Liver (tissue), 9 donors: ENCODE results near the gene FAM83C. TPM values are rescaled to one million over a fixed set of nuclear protein-coding genes. Genes with fewer than 3 reads are reported as not detected.

ENCODE experiments used
- DNase-seq: peaks from one replicate; pipeline ENCODE4 v3.0.0-alpha.2; 2017; ENCODE audit warnings: low spot score
- H3K27ac ChIP-seq, 2 donors: one replicate each; pipeline ENCODE4 v1.7.0; 2013; ENCODE audit warnings: inconsistent platforms in 2 of 2, low read length in 2 of 2, control low read depth in 1 of 2, low read depth in 1 of 2, mild to moderate bottlenecking in 1 of 2
- H3K27me3 ChIP-seq, 4 donors: one replicate each; pipeline versions ENCODE4 v1.6.1 to v1.7.0; 2013; ENCODE audit warnings: low read length in 3 of 4, inconsistent platforms in 1 of 4, mild to moderate bottlenecking in 1 of 4, moderate library complexity in 1 of 4; ENCODE audit not compliant: control insufficient read depth in 4 of 4, insufficient read depth in 4 of 4
- H3K36me3 ChIP-seq, 4 donors: one replicate each; pipeline versions ENCODE4 v1.6.1 to v1.7.0; 2013; ENCODE audit warnings: low read length in 3 of 4, mild to moderate bottlenecking in 3 of 4, low read depth in 1 of 4, moderate library complexity in 1 of 4; ENCODE audit not compliant: control insufficient read depth in 4 of 4, insufficient read depth in 3 of 4
- H3K4me1 ChIP-seq, 4 donors: one replicate each; pipeline versions ENCODE4 v1.6.1 to v1.7.0; 2013; ENCODE audit warnings: low read length in 3 of 4, mild to moderate bottlenecking in 3 of 4, moderate library complexity in 1 of 4; ENCODE audit not compliant: control insufficient read depth in 4 of 4, insufficient read depth in 4 of 4
- H3K4me3 ChIP-seq, 3 donors: one replicate each; pipeline versions ENCODE4 v1.6.1 to v1.7.0; 2013; ENCODE audit warnings: low read length in 3 of 3, control low read depth in 1 of 3, low read depth in 1 of 3, mild to moderate bottlenecking in 1 of 3
- H3K9ac ChIP-seq, 2 donors: one replicate each; pipeline ENCODE4 v1.7.0; 2013; ENCODE audit warnings: low read length in 2 of 2, mild to moderate bottlenecking in 2 of 2, moderate library complexity in 2 of 2, control low read depth in 1 of 2, low read depth in 1 of 2
- H3K9me3 ChIP-seq, 4 donors: one replicate each; pipeline versions ENCODE4 v1.6.1 to v1.7.0; 2013; ENCODE audit warnings: low read length in 3 of 4; ENCODE audit not compliant: control insufficient read depth in 4 of 4
- FOXA2 ChIP-seq: IDR thresholded peaks from 2 replicates; pipeline ENCODE4 v1.6.1; 2016; ENCODE audit warnings: antibody characterized with exemption
- HNF4A ChIP-seq, 2 donors: conservative IDR thresholded peaks; 2 replicates each; pipeline ENCODE4 v1.6.1; 2016; ENCODE audit warnings: antibody characterized with exemption in 2 of 2, mild to moderate bottlenecking in 2 of 2
- HNF4G ChIP-seq: IDR thresholded peaks from 2 replicates; pipeline ENCODE4 v1.6.1; 2016; ENCODE audit warnings: antibody characterized with exemption
- JUND ChIP-seq, 2 donors: IDR thresholded peaks; 2 replicates each; pipeline ENCODE4 v1.6.1; 2016; ENCODE audit warnings: antibody characterized with exemption in 2 of 2
- NR2F2 ChIP-seq: IDR thresholded peaks from 2 replicates; pipeline ENCODE4 v1.6.1; 2016; ENCODE audit warnings: antibody characterized with exemption
- RAD21 ChIP-seq, 2 donors: IDR thresholded peaks; 2 replicates each; pipeline ENCODE4 v1.6.1; 2016; ENCODE audit warnings: antibody characterized with exemption in 2 of 2, mild to moderate bottlenecking in 2 of 2
- RXRA ChIP-seq, 2 donors: IDR thresholded peaks; 2 replicates each; pipeline ENCODE4 v1.6.1; 2017 to 2018; ENCODE audit warnings: antibody characterized with exemption in 2 of 2, mild to moderate bottlenecking in 1 of 2
- SP1 ChIP-seq: IDR thresholded peaks from 2 replicates; pipeline ENCODE4 v1.6.1; 2018; ENCODE audit warnings: antibody characterized with exemption, mild to moderate bottlenecking
- TAF1 ChIP-seq: conservative IDR thresholded peaks from 2 replicates; pipeline ENCODE4 v1.6.1; 2016; ENCODE audit warnings: antibody characterized with exemption, mild to moderate bottlenecking
- YY1 ChIP-seq: IDR thresholded peaks from 2 replicates; pipeline ENCODE4 v1.6.1; 2016; ENCODE audit warnings: antibody characterized with exemption, mild to moderate bottlenecking
- WGBS: extraction: QIAGEN DNeasy Blood & Tissue Kit; methylation state at CpG from one replicate; pipeline ENCODE4 v1.1.7; 2013; 5-methylcytosine and 5-hydroxymethylcytosine counted together
- polyA plus RNA-seq, 2 donors: library from polyadenylated mRNA; stranded (reverse) in 1 of 2; unstranded in 1 of 2; fragments of 200-250 nt in 1 of 2; fragments of >200 nt in 1 of 2; fragmentation: Nextera tagmentation in 1 of 2; extraction: Ambion mirVana in 1 of 2; gene quantifications; one replicate each; pipeline versions ENCODE4 v1.2.1 to v1.2.3, GENCODE V29; 2013 to 2015
- total RNA-seq, 2 donors: library from RNA; depleted of rRNA; stranded (reverse); fragments of >200 nt; gene quantifications; one replicate each; pipeline ENCODE4 v1.2.3, GENCODE V29; 2014
- TF ChIP-seq, protein P1 (sequence below): IDR thresholded peaks from 2 replicates; pipeline ENCODE4 v1.6.1; 2016; ENCODE audit warnings: antibody characterized with exemption
- TF ChIP-seq, protein P2 (sequence below): fragments of 150-350 bp; IDR thresholded peaks from 2 replicates; pipeline ENCODE4 v1.5.1; 2017; ENCODE audit warnings: improper control_type of control experiment, low read depth, low read length; ENCODE audit not compliant: missing input control
- TF ChIP-seq, protein P3 (sequence below): IDR thresholded peaks from 2 replicates; pipeline ENCODE4 v1.6.1; 2016; ENCODE audit warnings: antibody characterized with exemption, mild to moderate bottlenecking
- donor health status: healthy.
- donor health status: healthy.
- donor health status: healthy.
- donor health status: healthy.
- donor health status: healthy.

The FAM83C gene
- total and polyA plus RNA-seq, 4 donors = 0.05 TPM; not detected in 3

DNA sequence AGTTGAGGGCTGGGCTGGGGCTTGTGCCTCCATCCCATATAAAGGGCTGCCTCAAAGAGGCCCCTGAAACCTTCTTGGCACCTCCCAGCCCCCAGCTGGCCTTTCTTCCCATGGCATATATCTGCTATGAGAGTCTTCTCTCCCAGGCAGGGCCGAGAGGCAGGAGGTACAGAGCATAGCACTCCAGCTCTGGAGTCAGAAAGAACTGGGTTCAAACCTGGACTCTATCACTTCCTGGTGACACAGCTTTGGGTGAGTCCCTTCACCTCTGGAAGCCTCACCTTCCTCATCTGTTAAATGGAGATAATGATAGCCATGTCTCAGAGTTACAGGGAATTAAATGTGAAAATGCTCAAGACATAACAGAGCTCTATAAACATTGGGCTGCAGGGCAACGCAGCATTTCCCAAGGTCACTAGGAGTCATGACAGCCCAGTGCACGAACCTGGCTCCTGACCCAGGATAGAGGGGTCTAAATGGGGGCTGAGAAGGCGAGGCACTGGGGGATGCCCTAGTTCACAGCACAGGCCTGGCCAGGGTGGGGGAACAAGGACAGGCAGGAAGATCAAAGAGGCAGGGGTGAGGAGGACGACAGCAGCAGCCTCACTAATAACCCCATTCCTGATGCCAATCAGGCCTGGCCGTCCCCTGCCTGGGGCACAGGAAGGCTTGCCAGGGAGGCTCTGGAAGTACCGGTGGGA, 1.9 kb downstream of the FAM83C start:
- Histone ChIP-seq H3K9ac (no peak overlapping the region), H3K9me3 (no peaks in the 10 kb centered on the region), H3K27ac (no peak overlapping the region), H3K36me3 (no peaks in the 10 kb centered on the region), H3K27me3 (no peaks in the 10 kb centered on the region), H3K4me1 (peaks cover 6 to 17% (median 14%) of the 10 kb centered on the region in 4 donors), H3K4me3 (no peak overlapping the region)
- TF ChIP-seq HNF4G = no peak
- TF ChIP-seq HNF4A (conservative IDR thresholded peaks at IDR 0.05) = no peak
- no peak for TF ChIP-seq TAF1
- no peak for TF ChIP-seq YY1
- TF ChIP-seq JUND (IDR thresholded peaks at IDR 0.05) = no peak
- TF ChIP-seq RAD21 (IDR thresholded peaks at IDR 0.05) = no peak
- TF ChIP-seq, protein P1, sequence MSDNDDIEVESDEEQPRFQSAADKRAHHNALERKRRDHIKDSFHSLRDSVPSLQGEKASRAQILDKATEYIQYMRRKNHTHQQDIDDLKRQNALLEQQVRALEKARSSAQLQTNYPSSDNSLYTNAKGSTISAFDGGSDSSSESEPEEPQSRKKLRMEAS = no peak
- TF ChIP-seq FOXA2 = no peak
- TF ChIP-seq, protein P2, sequence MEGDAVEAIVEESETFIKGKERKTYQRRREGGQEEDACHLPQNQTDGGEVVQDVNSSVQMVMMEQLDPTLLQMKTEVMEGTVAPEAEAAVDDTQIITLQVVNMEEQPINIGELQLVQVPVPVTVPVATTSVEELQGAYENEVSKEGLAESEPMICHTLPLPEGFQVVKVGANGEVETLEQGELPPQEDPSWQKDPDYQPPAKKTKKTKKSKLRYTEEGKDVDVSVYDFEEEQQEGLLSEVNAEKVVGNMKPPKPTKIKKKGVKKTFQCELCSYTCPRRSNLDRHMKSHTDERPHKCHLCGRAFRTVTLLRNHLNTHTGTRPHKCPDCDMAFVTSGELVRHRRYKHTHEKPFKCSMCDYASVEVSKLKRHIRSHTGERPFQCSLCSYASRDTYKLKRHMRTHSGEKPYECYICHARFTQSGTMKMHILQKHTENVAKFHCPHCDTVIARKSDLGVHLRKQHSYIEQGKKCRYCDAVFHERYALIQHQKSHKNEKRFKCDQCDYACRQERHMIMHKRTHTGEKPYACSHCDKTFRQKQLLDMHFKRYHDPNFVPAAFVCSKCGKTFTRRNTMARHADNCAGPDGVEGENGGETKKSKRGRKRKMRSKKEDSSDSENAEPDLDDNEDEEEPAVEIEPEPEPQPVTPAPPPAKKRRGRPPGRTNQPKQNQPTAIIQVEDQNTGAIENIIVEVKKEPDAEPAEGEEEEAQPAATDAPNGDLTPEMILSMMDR = no peak
- TF ChIP-seq NR2F2 = no peak
- TF ChIP-seq, protein P3, sequence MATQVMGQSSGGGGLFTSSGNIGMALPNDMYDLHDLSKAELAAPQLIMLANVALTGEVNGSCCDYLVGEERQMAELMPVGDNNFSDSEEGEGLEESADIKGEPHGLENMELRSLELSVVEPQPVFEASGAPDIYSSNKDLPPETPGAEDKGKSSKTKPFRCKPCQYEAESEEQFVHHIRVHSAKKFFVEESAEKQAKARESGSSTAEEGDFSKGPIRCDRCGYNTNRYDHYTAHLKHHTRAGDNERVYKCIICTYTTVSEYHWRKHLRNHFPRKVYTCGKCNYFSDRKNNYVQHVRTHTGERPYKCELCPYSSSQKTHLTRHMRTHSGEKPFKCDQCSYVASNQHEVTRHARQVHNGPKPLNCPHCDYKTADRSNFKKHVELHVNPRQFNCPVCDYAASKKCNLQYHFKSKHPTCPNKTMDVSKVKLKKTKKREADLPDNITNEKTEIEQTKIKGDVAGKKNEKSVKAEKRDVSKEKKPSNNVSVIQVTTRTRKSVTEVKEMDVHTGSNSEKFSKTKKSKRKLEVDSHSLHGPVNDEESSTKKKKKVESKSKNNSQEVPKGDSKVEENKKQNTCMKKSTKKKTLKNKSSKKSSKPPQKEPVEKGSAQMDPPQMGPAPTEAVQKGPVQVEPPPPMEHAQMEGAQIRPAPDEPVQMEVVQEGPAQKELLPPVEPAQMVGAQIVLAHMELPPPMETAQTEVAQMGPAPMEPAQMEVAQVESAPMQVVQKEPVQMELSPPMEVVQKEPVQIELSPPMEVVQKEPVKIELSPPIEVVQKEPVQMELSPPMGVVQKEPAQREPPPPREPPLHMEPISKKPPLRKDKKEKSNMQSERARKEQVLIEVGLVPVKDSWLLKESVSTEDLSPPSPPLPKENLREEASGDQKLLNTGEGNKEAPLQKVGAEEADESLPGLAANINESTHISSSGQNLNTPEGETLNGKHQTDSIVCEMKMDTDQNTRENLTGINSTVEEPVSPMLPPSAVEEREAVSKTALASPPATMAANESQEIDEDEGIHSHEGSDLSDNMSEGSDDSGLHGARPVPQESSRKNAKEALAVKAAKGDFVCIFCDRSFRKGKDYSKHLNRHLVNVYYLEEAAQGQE = no peak
- no peak for TF ChIP-seq RXRA (IDR thresholded peaks at IDR 0.05)
- DNase-seq = no peak
- whole genome bisulfite sequencing = 79% methylated on average over 7 of the region's 7 CpGs

DNA sequence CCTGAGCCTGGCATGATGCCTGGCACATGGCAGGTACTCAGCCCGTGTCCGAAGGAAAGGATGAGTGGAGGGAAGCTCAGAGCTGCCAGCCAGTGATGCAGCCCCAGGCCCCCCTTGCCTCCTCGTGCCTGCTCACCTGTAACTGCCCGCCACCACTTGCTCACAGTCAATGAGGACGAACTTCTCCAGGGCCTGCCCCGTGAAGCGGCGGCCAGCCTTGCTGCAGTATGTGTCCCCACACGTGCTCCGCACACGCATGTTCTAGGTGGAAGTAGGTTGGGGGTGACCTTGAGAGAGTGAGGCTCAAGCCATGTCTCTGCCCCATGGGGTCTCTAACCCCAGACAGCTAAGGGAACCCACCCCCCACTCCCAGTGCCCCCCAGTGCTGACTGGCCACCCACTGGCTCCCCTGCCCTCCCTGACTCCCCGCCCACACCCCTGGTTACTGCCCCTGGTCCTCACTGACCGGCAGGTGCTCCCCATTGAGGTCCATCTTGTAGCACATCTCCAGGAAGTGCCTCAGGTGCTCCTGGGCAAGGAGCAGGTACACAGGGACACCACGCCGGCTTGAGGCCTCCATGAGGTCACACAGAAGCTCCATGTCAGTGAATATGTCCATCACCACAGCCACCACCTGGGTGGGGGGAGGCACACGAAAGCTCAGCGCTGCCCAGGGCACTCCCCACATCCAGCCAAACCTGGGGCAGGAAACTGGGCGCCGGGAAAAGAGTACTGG, 3.7 kb downstream of the FAM83C start:
- Histone ChIP-seq H3K4me3 (no peak overlapping the region), H3K36me3 (no peaks in the 10 kb centered on the region), H3K27me3 (no peaks in the 10 kb centered on the region), H3K27ac (no peak overlapping the region), H3K4me1 (peaks cover 6 to 28% (median 23%) of the 10 kb centered on the region in 4 donors), H3K9me3 (no peaks in the 10 kb centered on the region), H3K9ac (no peak overlapping the region)
- TF ChIP-seq NR2F2 (no peak), FOXA2 (no peak), JUND (IDR thresholded peaks at IDR 0.05) (no peak), RAD21 (IDR thresholded peaks at IDR 0.05) (no peak), SP1 (no peak)
- TF ChIP-seq, protein P3 = no peak
- TF ChIP-seq, protein P1 = no peak
- DNase-seq = no peak
- WGBS = 92% methylated on average over 19 of the region's 19 CpGs
